HEK293 (cell line): Measurements from ENCODE around the gene ARMC8.

Experiments used
- MYNN ChIP-seq: fragments of 450-650 bp; formaldehyde crosslinking; IDR thresholded peaks from 2 replicates; pipeline ENCODE4 v1.5.1; 2016; ENCODE audit warnings: missing biosample characterization, missing genetic modification characterization, borderline replicate concordance
- ZBTB8A ChIP-seq: fragments of 450-650 bp; formaldehyde crosslinking; IDR thresholded peaks from 2 replicates; pipeline ENCODE4 v1.5.1; 2016; ENCODE audit warnings: missing biosample characterization, missing genetic modification characterization
- ZNF121 ChIP-seq: fragments of 450-650 bp; formaldehyde crosslinking; IDR thresholded peaks from 2 replicates; pipeline ENCODE4 v1.5.1; 2016; ENCODE audit warnings: missing biosample characterization, missing genetic modification characterization
- ZNF354C ChIP-seq: fragments of 450-650 bp; formaldehyde crosslinking; IDR thresholded peaks from 2 replicates; pipeline ENCODE4 v1.5.1; 2016; ENCODE audit warnings: missing biosample characterization, missing genetic modification characterization, low read depth, borderline replicate concordance
- ZNF600 ChIP-seq: fragments of 450-650 bp; formaldehyde crosslinking; IDR thresholded peaks from 2 replicates; pipeline ENCODE4 v1.5.1; 2016; ENCODE audit warnings: missing biosample characterization, missing genetic modification characterization
- ZNF623 ChIP-seq: fragments of 450-650 bp; formaldehyde crosslinking; IDR thresholded peaks from 2 replicates; pipeline ENCODE4 v1.5.1; 2016; ENCODE audit warnings: missing biosample characterization, missing genetic modification characterization
- TF ChIP-seq, protein P1 (sequence below): fragments of 450-650 bp; formaldehyde crosslinking; IDR thresholded peaks from 2 replicates; pipeline ENCODE4 v1.5.1; 2016; ENCODE audit warnings: missing biosample characterization, missing genetic modification characterization
- TF ChIP-seq, protein P2 (sequence below): fragments of 450-650 bp; IDR thresholded peaks from 2 replicates; pipeline ENCODE4 v1.5.1; 2018; ENCODE audit warnings: missing biosample characterization, missing genetic modification characterization

DNA sequence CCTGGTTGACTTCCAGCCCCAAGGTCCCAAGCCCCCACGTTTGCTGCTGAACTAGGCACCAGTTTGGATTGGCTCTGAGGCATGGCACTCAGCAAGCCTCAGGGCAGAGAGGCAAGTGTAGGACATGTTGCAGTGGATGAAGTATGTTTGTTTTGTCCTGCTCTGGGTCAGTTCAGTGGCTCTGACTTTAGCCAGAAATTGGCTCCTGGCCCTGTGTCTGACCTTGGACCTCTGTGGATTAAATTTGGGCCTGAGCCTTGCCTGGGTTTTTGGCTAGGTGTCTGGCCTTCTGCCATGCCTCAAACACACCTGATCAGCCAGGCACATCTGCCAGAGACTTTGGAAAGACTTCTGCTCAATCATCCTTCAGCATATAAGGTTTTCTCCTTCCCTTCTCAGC is 157.7 kb downstream of the ARMC8 start:
- TF ChIP-seq ZNF600: no peak
- no peak for TF ChIP-seq ZNF121 (tag by site-specific recombination)
- TF ChIP-seq, protein P1, sequence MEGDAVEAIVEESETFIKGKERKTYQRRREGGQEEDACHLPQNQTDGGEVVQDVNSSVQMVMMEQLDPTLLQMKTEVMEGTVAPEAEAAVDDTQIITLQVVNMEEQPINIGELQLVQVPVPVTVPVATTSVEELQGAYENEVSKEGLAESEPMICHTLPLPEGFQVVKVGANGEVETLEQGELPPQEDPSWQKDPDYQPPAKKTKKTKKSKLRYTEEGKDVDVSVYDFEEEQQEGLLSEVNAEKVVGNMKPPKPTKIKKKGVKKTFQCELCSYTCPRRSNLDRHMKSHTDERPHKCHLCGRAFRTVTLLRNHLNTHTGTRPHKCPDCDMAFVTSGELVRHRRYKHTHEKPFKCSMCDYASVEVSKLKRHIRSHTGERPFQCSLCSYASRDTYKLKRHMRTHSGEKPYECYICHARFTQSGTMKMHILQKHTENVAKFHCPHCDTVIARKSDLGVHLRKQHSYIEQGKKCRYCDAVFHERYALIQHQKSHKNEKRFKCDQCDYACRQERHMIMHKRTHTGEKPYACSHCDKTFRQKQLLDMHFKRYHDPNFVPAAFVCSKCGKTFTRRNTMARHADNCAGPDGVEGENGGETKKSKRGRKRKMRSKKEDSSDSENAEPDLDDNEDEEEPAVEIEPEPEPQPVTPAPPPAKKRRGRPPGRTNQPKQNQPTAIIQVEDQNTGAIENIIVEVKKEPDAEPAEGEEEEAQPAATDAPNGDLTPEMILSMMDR: no peak
- no peak for TF ChIP-seq ZNF623
- TF ChIP-seq MYNN (tag by site-specific recombination): no peak
- no peak for TF ChIP-seq ZBTB8A (tag by site-specific recombination)
- TF ChIP-seq, protein P2, sequence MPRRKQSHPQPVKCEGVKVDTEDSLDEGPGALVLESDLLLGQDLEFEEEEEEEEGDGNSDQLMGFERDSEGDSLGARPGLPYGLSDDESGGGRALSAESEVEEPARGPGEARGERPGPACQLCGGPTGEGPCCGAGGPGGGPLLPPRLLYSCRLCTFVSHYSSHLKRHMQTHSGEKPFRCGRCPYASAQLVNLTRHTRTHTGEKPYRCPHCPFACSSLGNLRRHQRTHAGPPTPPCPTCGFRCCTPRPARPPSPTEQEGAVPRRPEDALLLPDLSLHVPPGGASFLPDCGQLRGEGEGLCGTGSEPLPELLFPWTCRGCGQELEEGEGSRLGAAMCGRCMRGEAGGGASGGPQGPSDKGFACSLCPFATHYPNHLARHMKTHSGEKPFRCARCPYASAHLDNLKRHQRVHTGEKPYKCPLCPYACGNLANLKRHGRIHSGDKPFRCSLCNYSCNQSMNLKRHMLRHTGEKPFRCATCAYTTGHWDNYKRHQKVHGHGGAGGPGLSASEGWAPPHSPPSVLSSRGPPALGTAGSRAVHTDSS (tag by site-specific recombination): no peak
- TF ChIP-seq ZNF354C (tag by site-specific recombination): no peak
